CD4-positive, alpha-beta T cell (primary cell): ENCODE results near the gene HOXA3. TPM values are rescaled to one million over a fixed set of nuclear protein-coding genes. Genes with fewer than 3 reads are reported as not detected.

ENCODE experiments used
- ATAC-seq: fragments of 200-7000 bp; cut with Tn5 transposase; one replicate; pipeline ENCODE4 v1.10.0; 2022; ENCODE audit warnings: mild to moderate bottlenecking; ENCODE audit not compliant: poor library complexity
- CTCF ChIA-PET: fragments of 350-600 bp; sonication (Branson Sonifier 250); formaldehyde crosslinking; loops from one replicate; lab custom pipeline; 2021; ENCODE audit warnings: antibody characterized with exemption, inconsistent platforms; lab: Charles Lee
- POLR2A ChIA-PET: fragments of 350-600 bp; sonication (Branson Sonifier 250); formaldehyde crosslinking; loops from one replicate; lab custom pipeline; 2021; ENCODE audit warnings: antibody characterized with exemption, inconsistent platforms; lab: Charles Lee
- DNase-seq, 14 experiments: peaks; one replicate each; pipeline ENCODE4 v3.0.0-alpha.2; 2013 to 2020; ENCODE audit warnings: mixed read lengths in 2 of 14
- H3K27ac ChIP-seq, 2 donors: one replicate each; pipeline versions ENCODE4 v1.5.1 to v1.7.0; 2013; ENCODE audit warnings: low read length in 2 of 2, low read depth in 1 of 2, mild to moderate bottlenecking in 1 of 2
- H3K27me3 ChIP-seq, 2 experiments: 1 replicate in 1 of 2; 2 replicates in 1 of 2; pipeline versions ENCODE4 v1.6.1 to v1.7.0; 2013; ENCODE audit warnings: low read length in 2 of 2, control low read depth in 1 of 2, mild to moderate bottlenecking in 1 of 2, moderate library complexity in 1 of 2; ENCODE audit not compliant: insufficient read depth in 2 of 2, control insufficient read depth in 1 of 2
- H3K36me3 ChIP-seq: one replicate; pipeline ENCODE4 v1.6.1; 2013; ENCODE audit warnings: low read length, control low read depth; ENCODE audit not compliant: insufficient read depth
- H3K4me1 ChIP-seq: one replicate; pipeline ENCODE4 v1.6.1; 2013; ENCODE audit warnings: low read length, control low read depth; ENCODE audit not compliant: insufficient read depth
- H3K4me3 ChIP-seq: one replicate; pipeline ENCODE4 v1.5.1; 2013; ENCODE audit warnings: mild to moderate bottlenecking, low read length, moderate library complexity
- H3K9me3 ChIP-seq, 2 experiments: 1 replicate in 1 of 2; 2 replicates in 1 of 2; pipeline versions ENCODE4 v1.6.1 to v1.7.0; 2013; ENCODE audit warnings: low read length in 2 of 2, mild to moderate bottlenecking in 2 of 2, control low read depth in 1 of 2, moderate library complexity in 1 of 2; ENCODE audit not compliant: control insufficient read depth in 1 of 2, insufficient read depth in 1 of 2
- H3K27ac Mint-ChIP-seq: one replicate; pipeline ENCODE4 v1.8.0; 2020; ENCODE audit warnings: mixed read lengths
- H3K27me3 Mint-ChIP-seq: one replicate; pipeline ENCODE4 v1.8.0; 2021; ENCODE audit warnings: mixed read lengths
- H3K36me3 Mint-ChIP-seq: one replicate; pipeline ENCODE4 v1.8.0; 2021; ENCODE audit warnings: low read depth, mixed read lengths
- H3K4me1 Mint-ChIP-seq: one replicate; pipeline ENCODE4 v1.8.0; 2021; ENCODE audit warnings: low read depth, mixed read lengths
- H3K4me3 Mint-ChIP-seq: one replicate; pipeline ENCODE4 v1.8.0; 2020; ENCODE audit warnings: mild to moderate bottlenecking, mixed read lengths
- H3K9me3 Mint-ChIP-seq: one replicate; pipeline ENCODE4 v1.8.0; 2020; ENCODE audit warnings: mixed read lengths
- intact Hi-C, 2 experiments: fragments of 100-400 bp; cut with DNase I in 1 of 2; cut with micrococcal nuclease in 1 of 2; formaldehyde crosslinking; loops; one replicate each; pipeline versions ENCODE4 v1.15.1 to v1.9.0; 2023 to 2025; cut with DNase I, micrococcal nuclease
- total RNA-seq, 174 experiments: library from RNA in 2 of 174; stranded (reverse) in 2 of 174; gene quantifications; one replicate each; pipeline ENCODE4 v1.2.3 and lab custom pipeline; 2021 to 2026
- TF ChIP-seq, protein P1 (sequence below): fragments of 200-600 bp; IDR thresholded peaks from one replicate; pipeline ENCODE4 v1.8.0; 2022; ENCODE audit warnings: antibody characterized with exemption, mild to moderate bottlenecking

The HOXA3 gene
- total RNA-seq, 2 experiments from 2014 or later = not detected

GRCh38 chr7:27186668-27187474 is 34.5 kb upstream of the HOXA3 start:
- intact Hi-C loops = loop anchor here in 1 of 2 experiments (2.0 to 5.0 kb wide), 3 partner anchors 14 to 1330 kb away; partner anchors contain the start of gene HOXA3
- peak overlapping the region; percentile 81 for H3K27ac Mint-ChIP-seq
- peaks cover 97% of the 10 kb centered on the region for H3K27me3 Mint-ChIP-seq
- H3K9me3 Mint-ChIP-seq = no peaks in the 10 kb centered on the region
- no peak for ATAC-seq
- Histone ChIP-seq H3K4me1 (peaks cover 70% of the 10 kb centered on the region), H3K27me3 (peaks cover 96 to 98% of the 10 kb centered on the region in 2 experiments), H3K36me3 (no peaks in the 10 kb centered on the region), H3K9me3 (peaks cover 0 to 66% of the 10 kb centered on the region in 2 experiments), H3K27ac (no peak overlapping the region), H3K4me3 (no peak overlapping the region)
- no peak for DNase-seq
- H3K4me3 Mint-ChIP-seq = peak overlapping the region; percentile 82
- no peaks in the 10 kb centered on the region for H3K36me3 Mint-ChIP-seq
- TF ChIP-seq, protein P1, sequence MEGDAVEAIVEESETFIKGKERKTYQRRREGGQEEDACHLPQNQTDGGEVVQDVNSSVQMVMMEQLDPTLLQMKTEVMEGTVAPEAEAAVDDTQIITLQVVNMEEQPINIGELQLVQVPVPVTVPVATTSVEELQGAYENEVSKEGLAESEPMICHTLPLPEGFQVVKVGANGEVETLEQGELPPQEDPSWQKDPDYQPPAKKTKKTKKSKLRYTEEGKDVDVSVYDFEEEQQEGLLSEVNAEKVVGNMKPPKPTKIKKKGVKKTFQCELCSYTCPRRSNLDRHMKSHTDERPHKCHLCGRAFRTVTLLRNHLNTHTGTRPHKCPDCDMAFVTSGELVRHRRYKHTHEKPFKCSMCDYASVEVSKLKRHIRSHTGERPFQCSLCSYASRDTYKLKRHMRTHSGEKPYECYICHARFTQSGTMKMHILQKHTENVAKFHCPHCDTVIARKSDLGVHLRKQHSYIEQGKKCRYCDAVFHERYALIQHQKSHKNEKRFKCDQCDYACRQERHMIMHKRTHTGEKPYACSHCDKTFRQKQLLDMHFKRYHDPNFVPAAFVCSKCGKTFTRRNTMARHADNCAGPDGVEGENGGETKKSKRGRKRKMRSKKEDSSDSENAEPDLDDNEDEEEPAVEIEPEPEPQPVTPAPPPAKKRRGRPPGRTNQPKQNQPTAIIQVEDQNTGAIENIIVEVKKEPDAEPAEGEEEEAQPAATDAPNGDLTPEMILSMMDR = no peak
- ChIA-PET POLR2A (interaction anchor here (0.7 to 2.8 kb wide), 8 partner anchors 8 to 766 kb away, joined by 3 to 13 read pairs (median 3); partner anchors contain the start of gene HOXA13), CTCF (interaction anchor here (1.3 to 3.8 kb wide), 6 partner anchors 7 to 36 kb away, joined by 3 to 14 read pairs (median 7); no protein-coding TSS in a partner anchor)
- H3K4me1 Mint-ChIP-seq = peaks cover 71% of the 10 kb centered on the region

- peaks cover 97% of the 10 kb centered on the region for H3K27me3 Mint-ChIP-seq
- DNase-seq = peak in 3 of 14 experiments; percentile 4 to 31 (median 7)
Observed at GRCh38 chr7:27185854-27186667, 33.7 kb upstream of the HOXA3 start.

More at GRCh38 chr7:27185854-27186667, 33.7 kb upstream of the HOXA3 start:
- Mint-ChIP-seq H3K27ac (peak overlapping the region; percentile 81), H3K4me3 (peak overlapping the region; percentile 82), H3K9me3 (no peaks in the 10 kb centered on the region), H3K36me3 (no peaks in the 10 kb centered on the region), H3K4me1 (peaks cover 66% of the 10 kb centered on the region)
- ATAC-seq = no peak
- Histone ChIP-seq H3K27me3 (peaks cover 90 to 95% of the 10 kb centered on the region in 2 experiments), H3K9me3 (peaks cover 0 to 61% of the 10 kb centered on the region in 2 experiments), H3K36me3 (no peaks in the 10 kb centered on the region), H3K4me3 (no peak overlapping the region), H3K27ac (no peak overlapping the region), H3K4me1 (peaks cover 65% of the 10 kb centered on the region)
- CTCF ChIA-PET = interaction anchor here (1.4 to 3.8 kb wide), 4 partner anchors 10 to 35 kb away, joined by 4 to 14 read pairs (median 7); no protein-coding TSS in a partner anchor
- POLR2A ChIA-PET = interaction anchor here (0.7 to 2.8 kb wide), 7 partner anchors 9 to 767 kb away, joined by 3 to 13 read pairs (median 3); partner anchors contain the start of gene HOXA13
- TF ChIP-seq, protein P1 = no peak
- intact Hi-C loops = loop anchor here (2.0 to 5.0 kb wide), 4 partner anchors 13 to 1329 kb away; partner anchors contain the start of gene HOXA3 (in 1 of the 2)
